IPS DF 6.9 (cell line): ENCODE results near the gene CD209.
"Not testable (repeated sequence)": the region's sequence is repeated elsewhere in the genome, so short reads cannot be mapped to it uniquely, and the experiment has no call there.

Experiments
- DNase-seq: peaks from one replicate; pipeline ENCODE4 v3.0.0-alpha.2; 2013; ENCODE audit warnings: low read depth, low spot score
- H3K27ac ChIP-seq: one replicate; pipeline ENCODE4 v1.5.1; 2013; ENCODE audit warnings: low read length, control low read depth
- H3K27me3 ChIP-seq: 2 replicates; pipeline ENCODE4 v1.6.1; 2013; ENCODE audit warnings: mild to moderate bottlenecking, low read length; ENCODE audit not compliant: control insufficient read depth, insufficient read depth
- H3K36me3 ChIP-seq: 2 replicates; pipeline ENCODE4 v1.6.1; 2013; ENCODE audit warnings: low read length; ENCODE audit not compliant: control insufficient read depth, insufficient read depth
- H3K4me1 ChIP-seq: 2 replicates; pipeline ENCODE4 v1.6.1; 2013; ENCODE audit warnings: low read length; ENCODE audit not compliant: control insufficient read depth, insufficient read depth
- H3K4me3 ChIP-seq: 2 replicates; pipeline ENCODE4 v1.5.1; 2013; ENCODE audit warnings: mild to moderate bottlenecking, low read length
- H3K9me3 ChIP-seq: 2 replicates; pipeline ENCODE4 v1.6.1; 2013; ENCODE audit warnings: low read length, inconsistent platforms; ENCODE audit not compliant: control insufficient read depth, insufficient read depth
- WGBS: extraction: QIAGEN DNeasy Blood & Tissue Kit; methylation state at CpG from one replicate; pipeline ENCODE4 v1.1.7; 2013; ENCODE audit warnings: mixed read lengths, missing lambda C conversion rate; ENCODE audit not compliant: insufficient read length, insufficient coverage; 5-methylcytosine and 5-hydroxymethylcytosine counted together

CD209 gene, protein sequence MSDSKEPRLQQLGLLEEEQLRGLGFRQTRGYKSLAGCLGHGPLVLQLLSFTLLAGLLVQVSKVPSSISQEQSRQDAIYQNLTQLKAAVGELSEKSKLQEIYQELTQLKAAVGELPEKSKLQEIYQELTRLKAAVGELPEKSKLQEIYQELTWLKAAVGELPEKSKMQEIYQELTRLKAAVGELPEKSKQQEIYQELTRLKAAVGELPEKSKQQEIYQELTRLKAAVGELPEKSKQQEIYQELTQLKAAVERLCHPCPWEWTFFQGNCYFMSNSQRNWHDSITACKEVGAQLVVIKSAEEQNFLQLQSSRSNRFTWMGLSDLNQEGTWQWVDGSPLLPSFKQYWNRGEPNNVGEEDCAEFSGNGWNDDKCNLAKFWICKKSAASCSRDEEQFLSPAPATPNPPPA

DNA sequence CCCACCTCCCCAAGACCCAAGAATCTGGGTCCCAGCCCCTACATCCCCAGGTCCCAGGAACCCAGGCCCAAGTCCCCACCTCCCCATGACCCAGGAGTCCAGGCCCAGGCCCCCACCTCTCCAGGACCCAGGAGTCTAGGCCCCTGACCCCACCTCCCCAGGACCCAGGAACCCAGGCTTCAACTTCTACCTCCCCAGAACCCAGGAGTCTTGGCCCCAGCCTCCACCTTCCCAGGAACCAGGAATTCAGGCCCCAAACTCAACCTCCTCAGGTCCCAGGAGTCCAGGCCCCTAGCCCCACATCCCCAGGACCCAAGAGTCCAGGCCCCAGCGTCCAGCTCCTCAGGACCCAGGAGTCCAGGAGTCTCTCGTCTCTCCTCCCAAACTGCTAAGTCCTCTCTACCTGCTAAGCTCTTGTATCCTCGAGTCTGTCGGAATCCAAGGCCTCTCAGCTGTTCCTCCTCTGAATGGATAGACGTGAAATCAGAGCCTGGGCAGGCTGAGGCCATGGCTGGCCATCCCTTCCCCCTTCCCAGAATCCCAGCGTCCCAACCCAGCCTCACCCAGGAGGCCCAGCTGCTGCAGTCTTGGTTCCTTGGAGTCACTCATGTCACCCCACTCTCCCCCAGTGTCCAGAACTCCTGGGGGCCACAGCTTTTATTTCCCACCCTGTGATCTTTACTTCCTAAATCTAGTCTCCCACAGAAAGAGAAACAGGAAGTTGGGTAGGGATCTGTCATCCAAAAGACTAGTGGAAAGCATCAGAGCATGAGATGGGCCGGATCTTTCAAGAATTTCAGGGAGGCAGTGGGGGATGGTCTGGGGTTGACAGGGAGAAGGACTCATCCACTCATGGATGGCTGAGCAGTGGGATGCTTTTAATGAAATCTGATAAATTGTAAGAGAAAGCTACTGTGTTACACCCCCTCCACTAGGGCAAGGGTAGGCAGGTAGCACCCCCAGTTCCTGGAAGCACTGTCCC lies at the start of gene CD209:
Gene CD209, minus strand, starts transcription at position 632 of the 982 bp plus-strand sequence. Its CDS starts 23 bp downstream, at position 609.
- no peak within 1 kb of the TSS for H3K27ac ChIP-seq
- WGBS = no CpG with 5 or more reads among the region's 7 CpGs
- H3K4me1 ChIP-seq = peaks cover 3% of the 10 kb centered on the region; the same call in 1 of the 2 replicates
- no peaks in the 10 kb centered on the region for H3K36me3 ChIP-seq
- no peak for DNase-seq
- H3K4me3 ChIP-seq = no peak within 1 kb of the TSS
- no peaks in the 10 kb centered on the region for H3K27me3 ChIP-seq
- no peaks in the 10 kb centered on the region for H3K9me3 ChIP-seq

DNA sequence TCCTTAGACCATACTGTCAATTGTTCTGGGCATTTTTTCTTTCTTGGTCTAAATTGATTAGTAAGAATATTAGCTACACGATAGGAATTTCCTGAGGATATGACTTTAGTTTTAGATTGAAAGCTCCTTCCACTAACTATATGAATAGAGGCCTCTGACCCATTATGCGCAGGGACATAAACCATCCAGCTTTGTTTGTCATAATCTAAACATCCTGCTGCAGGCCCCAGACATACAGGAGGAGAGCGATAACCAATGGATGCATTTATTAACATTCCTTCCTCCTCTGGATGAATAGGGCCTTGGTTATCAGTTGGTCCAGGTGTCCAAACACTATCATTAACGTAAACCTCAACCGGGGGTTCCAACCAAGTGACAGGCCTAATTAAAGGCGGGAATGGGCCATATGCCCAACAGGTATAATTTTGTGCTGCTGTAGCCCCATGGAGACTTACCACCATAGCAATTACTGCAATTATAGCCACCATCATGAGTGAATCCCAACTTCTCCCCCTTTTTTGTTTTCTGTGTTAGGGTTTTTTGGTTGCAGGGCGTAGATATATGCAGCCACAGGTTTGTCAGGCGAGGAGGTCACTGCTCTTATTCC lies 48.3 kb upstream of the CD209 start:
- no peaks in the 10 kb centered on the region for H3K36me3 ChIP-seq
- no peaks in the 10 kb centered on the region for H3K27me3 ChIP-seq
- no peaks in the 10 kb centered on the region for H3K4me1 ChIP-seq
- H3K4me3 ChIP-seq = no peak overlapping the region
- WGBS = no CpG with 5 or more reads among the region's 8 CpGs
- no peak for DNase-seq
- H3K27ac ChIP-seq = no peak overlapping the region
- no peaks in the 10 kb centered on the region for H3K9me3 ChIP-seq

DNA sequence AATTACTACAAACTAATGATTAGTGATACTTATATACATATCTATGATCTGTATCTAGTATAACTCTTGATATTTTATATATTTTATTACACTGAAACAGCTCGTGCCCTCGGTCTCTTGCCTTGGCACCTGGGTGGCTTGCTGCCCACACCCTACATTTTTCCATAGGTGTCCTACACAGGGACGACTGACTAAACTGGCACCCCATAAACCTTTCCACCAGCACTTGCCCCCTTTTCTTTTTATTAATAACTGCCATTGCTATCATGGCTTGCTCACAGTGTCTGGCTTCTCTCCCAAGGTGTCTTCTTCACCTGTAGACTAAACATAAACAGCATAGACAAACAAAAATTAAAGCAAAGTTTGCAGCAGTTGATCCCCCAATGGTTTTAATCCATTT lies 46.2 kb upstream of the CD209 start:
- H3K4me3 ChIP-seq = no peak overlapping the region
- DNase-seq = no peak
- peaks cover 6% of the 10 kb centered on the region; the same call in 1 of the 2 replicates for H3K27me3 ChIP-seq
- no CpG with 5 or more reads among the region's 3 CpGs for WGBS
- peaks cover 2% of the 10 kb centered on the region; the same call in 1 of the 2 replicates for H3K4me1 ChIP-seq
- H3K36me3 ChIP-seq = no peaks in the 10 kb centered on the region
- no peak overlapping the region for H3K27ac ChIP-seq
- no peaks in the 10 kb centered on the region for H3K9me3 ChIP-seq

DNA sequence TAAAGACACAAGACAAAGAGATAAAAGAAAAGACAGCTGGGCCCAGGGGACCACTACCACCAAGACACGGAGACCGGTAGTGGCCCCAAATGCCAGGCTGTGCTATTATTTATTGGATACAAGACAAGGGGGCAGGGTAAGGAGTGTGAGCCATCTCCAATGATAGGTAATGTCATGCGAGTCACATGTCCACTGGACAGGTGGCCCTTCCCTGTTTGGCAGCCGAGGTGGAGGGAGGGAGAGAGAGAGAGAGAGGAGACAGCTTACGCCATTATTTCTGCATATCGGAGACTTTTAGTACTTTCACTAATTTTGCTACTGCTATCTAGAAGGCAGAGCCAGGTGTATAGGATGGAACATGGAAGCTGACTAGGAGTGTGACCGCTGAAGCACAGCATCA lies 45.4 kb upstream of the CD209 start:
- not testable (repeated sequence) for H3K36me3 ChIP-seq, H3K9me3 ChIP-seq, H3K4me3 ChIP-seq, DNase-seq, H3K4me1 ChIP-seq, H3K27ac ChIP-seq
- no CpG with 5 or more reads among the region's 7 CpGs for WGBS
- H3K27me3 ChIP-seq = peaks cover 12% of the 10 kb centered on the region

DNA sequence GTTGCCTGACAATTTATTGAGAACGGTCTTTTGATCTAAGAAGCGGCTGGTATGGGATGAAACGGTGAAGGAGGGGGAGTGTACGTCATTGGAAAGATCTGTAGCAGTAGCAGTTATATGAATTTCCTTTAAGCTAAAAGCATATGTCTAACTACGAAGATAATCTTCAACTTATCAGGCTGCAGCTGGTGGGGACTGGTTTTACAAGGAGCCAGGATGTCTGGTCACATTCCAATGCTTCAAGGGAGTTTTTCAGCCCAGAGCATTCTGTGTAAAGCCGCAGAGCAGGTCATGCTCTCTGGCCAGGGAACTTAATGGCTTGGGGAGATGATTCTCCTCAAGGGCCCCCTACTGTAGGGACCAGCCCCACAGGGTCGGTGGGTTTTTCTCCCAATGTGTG lies 44.9 kb upstream of the CD209 start:
- DNase-seq = no peak
- Histone ChIP-seq H3K9me3 (no peaks in the 10 kb centered on the region), H3K4me3 (no peak overlapping the region), H3K27me3 (peaks cover 13% of the 10 kb centered on the region), H3K4me1 (peaks cover 6% of the 10 kb centered on the region), H3K27ac (no peak overlapping the region), H3K36me3 (no peaks in the 10 kb centered on the region)
- WGBS = 100% methylated on average over 2 of the region's 7 CpGs

DNA sequence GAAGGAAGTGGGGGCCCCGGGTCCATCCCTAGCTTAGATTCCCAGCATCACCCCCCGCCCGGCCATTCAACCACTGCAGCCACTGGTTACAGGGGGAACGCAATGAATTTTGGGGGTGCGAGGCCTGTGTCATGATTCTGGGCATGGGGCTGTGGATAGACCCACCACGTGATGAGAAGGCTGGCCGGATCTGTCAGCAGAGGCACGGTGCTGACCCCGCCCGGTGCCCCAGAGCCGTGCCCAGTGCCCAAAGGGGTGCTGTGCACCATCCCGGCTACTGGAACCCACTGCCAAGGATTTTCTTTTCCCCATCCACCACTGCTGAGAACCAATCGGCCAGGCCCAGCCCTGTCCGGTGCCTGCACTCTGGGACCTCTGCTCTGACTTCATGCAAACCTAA lies 43.1 kb upstream of the CD209 start:
- Histone ChIP-seq H3K4me1 (peaks cover 6% of the 10 kb centered on the region), H3K27ac (no peak overlapping the region), H3K27me3 (peaks cover 13% of the 10 kb centered on the region), H3K9me3 (no peaks in the 10 kb centered on the region), H3K4me3 (no peak overlapping the region), H3K36me3 (no peaks in the 10 kb centered on the region)
- no CpG with 5 or more reads among the region's 14 CpGs for WGBS
- DNase-seq = no peak

DNA sequence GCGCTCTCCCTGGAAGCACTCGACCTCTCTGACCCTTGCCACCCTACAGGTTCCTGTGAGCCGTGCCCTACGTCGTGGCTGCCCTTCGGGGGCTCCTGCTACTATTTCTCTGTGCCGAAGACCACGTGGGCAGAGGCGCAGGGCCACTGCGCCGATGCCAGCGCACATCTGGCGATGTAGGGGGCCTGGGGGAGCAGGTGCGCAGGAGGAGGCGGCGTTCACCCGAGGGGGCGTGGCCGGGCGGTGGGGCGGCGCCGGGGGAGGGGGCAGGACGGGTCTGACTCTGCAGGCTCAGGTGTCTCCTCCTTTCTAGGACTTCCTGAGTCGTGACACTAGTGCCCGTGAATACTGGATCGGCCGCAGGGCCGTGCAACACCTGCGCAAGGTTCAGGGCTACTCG lies 42.1 kb upstream of the CD209 start:
- H3K9me3 ChIP-seq = no peaks in the 10 kb centered on the region
- H3K4me3 ChIP-seq = peak overlapping the region; percentile 29; the same call in 1 of the 2 replicates
- WGBS = no CpG with 5 or more reads among the region's 31 CpGs
- H3K36me3 ChIP-seq = no peaks in the 10 kb centered on the region
- H3K27me3 ChIP-seq = peaks cover 13% of the 10 kb centered on the region
- peaks cover 6% of the 10 kb centered on the region for H3K4me1 ChIP-seq
- no peak overlapping the region for H3K27ac ChIP-seq
- no peak for DNase-seq

DNA sequence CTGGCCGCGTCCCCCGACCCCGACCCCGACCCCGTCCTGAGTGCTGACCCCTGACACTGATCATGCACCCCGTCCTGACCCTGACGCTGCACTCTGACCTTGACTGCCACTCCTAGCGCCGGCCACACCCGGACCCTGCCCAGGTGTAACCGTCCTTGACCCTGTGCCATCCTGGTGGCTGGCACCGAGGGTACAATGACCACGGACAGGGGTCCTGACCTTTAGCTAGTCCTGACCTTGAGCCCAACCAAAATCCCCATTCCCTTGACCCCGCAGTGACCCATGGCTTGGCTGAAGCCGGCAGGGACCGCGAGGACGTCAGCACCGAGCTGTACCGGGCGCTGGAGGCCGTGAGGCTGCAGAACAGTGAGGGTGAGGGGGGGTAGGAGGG lies 41.6 kb upstream of the CD209 start:
- no CpG with 5 or more reads among the region's 23 CpGs for WGBS
- Histone ChIP-seq H3K36me3 (no peaks in the 10 kb centered on the region), H3K4me3 (peak overlapping the region; percentile 31; the same call in 1 of the 2 replicates), H3K9me3 (no peaks in the 10 kb centered on the region), H3K27me3 (peaks cover 13% of the 10 kb centered on the region), H3K27ac (no peak overlapping the region), H3K4me1 (peaks cover 6% of the 10 kb centered on the region)
- no peak for DNase-seq

DNA sequence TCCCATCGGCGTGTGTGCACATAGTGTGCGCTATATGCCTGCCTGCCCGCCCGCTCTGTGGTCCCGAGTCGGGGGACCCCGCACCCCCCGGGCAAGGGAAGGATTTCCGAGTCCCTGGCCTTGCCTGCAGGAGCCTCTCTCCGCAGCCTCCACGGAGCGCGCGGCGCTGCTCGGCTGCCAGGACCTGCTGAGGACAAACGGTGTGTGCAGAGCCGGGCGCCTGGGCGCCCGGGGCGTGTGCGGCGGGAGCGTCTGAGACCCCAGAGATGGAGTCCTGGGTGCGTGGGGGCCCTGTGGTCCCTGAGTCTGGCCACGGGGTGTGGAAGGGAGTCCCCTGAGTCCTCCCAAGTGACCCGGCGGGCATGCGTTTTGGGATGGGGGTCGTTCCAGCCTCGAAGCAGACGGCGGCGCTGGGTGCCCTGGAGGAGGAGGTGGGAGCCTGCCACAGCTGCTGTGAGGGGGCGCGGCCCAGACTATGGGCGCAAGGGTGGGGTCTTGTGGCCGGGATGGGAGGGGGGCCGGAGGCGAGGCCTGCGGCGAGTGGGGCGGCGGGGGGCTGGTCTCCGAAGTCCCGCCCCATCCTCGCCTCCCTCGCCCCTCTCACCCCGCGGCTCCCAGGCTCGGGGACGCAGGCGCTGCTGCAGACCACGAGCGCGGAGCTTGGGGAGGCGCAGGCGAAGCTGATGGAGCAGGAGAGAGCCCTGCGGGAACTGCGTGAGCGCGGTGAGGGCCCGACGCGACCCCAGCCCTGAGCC lies 41.0 kb upstream of the CD209 start:
- H3K4me1 ChIP-seq = peaks cover 6% of the 10 kb centered on the region
- WGBS = no CpG with 5 or more reads among the region's 67 CpGs
- H3K36me3 ChIP-seq = no peaks in the 10 kb centered on the region
- peak overlapping the region; percentile 31; the same call in 1 of the 2 replicates for H3K4me3 ChIP-seq
- no peak for DNase-seq
- H3K9me3 ChIP-seq = no peaks in the 10 kb centered on the region
- H3K27ac ChIP-seq = no peak overlapping the region
- H3K27me3 ChIP-seq = peaks cover 13% of the 10 kb centered on the region
